GM19395 (cell line): Measurements from ENCODE around the gene CD6.

Experiments
- ATAC-seq: cut with Tn5 transposase; IDR thresholded peaks from one replicate; pipeline ENCODE4 v1.9.1; 2021; ENCODE audit warnings: mild to moderate bottlenecking, moderate library complexity; ENCODE audit not compliant: unreplicated experiment

The CD6 gene

GRCh38 chr11:60971520-60971919, at the start of gene CD6:
CD6 (plus strand) TSS chr11:60971680; CDS start chr11:60971866, 186 bp downstream.
- ATAC-seq: no peak

- ATAC-seq: no peak
These were observed 49.6 kb upstream of the CD6 start for GRCh38 chr11:60921777-60922335.

GRCh38 chr11:60922906-60923305, 48.6 kb upstream of the CD6 start:
- no peak for ATAC-seq

- no peak for ATAC-seq
These were observed 48.2 kb upstream of the CD6 start for GRCh38 chr11:60923326-60923725.

GRCh38 chr11:60923800-60924109, 47.7 kb upstream of the CD6 start:
- no peak for ATAC-seq

- ATAC-seq: peak; percentile 55
These were observed 47.2 kb upstream of the CD6 start, which contains the start of gene TMEM132A for GRCh38 chr11:60924110-60924905. TMEM132A (plus strand) TSS chr11:60924460; CDS start chr11:60924634, 174 bp downstream.

GRCh38 chr11:60924906-60925853, 46.3 kb upstream of the CD6 start:
- ATAC-seq: no peak

GRCh38 chr11:60925868-60926267, 45.6 kb upstream of the CD6 start:
- ATAC-seq: no peak

DNA sequence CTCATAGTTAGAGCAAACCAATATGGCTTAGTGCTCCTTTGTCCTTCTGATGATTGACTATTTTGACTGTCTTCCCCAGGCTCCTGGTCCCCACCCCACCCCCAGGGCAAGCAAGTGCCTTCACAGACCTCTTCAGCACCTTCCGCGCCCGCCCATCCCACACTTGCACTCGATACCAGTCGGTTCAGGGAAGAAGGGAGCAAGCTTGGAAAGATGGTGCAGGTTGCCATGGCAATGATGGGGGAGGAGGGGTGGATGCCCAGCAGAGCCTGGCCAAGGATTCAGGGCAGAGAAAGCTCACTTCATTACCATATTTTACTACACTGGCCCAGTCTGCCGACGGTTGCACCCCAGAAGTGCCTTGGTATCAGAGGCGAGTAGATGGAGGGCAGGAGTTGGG, 45.0 kb upstream of the CD6 start:
- no peak for ATAC-seq

DNA sequence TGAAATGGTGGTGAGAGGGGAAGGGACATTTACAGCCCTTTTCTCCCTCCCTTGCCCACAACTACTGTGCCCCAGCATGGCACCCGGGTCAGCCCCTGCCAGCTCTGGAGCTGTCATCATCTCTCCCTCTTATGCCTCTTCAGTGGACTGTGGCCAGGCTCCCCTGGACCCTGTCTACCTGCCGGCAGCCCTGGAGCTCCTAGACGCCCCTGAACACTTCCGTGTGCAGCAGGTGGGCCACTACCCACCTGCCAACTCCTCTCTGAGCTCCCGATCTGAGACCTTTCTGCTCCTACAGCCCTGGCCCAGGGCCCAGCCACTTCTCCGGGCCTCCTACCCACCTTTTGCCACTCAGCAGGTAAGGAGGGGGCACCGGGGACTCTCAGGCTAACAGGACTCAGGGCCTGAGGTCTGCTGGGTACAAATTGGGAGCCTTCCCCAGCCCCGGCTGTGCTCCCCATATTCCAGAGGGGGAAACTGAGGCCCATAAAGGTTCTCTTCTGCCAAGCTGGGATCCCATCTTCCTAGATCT, 44.4 kb upstream of the CD6 start:
- no peak for ATAC-seq

- ATAC-seq: no peak
These were observed 43.9 kb upstream of the CD6 start for GRCh38 chr11:60927600-60927999.

DNA sequence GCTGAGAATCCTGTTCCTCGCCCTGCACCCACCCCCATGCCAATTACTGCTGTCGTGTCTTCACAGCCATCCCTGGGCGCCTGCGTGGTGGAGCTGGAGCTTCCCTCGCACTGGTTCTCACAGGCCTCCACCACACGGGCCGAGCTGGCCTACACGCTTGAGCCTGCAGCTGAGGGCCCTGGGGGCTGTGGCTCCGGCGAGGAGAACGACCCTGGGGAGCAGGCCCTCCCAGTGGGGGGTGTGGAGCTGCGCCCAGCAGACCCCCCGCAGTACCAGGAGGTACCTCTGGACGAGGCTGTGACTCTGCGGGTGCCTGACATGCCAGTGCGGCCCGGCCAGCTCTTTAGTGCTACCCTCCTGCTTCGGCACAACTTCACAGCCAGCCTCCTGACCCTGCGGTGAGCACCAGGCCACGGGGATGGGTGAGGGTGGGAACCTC, 42.9 kb upstream of the CD6 start:
- no peak for ATAC-seq

DNA sequence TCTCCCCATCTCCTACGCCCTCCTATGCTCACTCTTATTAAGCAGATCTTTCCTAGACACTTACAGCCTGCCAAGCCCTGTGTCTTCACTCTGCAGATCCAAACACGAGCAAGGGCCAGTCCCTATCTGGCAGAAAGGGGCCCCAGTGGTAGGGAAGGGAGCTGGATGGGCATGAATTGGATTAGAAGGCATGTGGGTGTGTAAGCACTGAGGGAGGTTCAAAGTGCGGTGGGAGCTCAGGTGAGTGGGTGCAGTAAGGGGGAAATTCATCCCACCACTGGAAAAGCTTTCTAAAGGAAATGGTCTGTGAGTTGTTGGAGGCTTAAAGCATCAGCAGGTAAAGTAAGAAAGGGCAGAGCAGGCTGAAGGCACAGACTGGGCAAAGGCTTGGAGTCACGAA, 41.7 kb upstream of the CD6 start:
- no peak for ATAC-seq

DNA sequence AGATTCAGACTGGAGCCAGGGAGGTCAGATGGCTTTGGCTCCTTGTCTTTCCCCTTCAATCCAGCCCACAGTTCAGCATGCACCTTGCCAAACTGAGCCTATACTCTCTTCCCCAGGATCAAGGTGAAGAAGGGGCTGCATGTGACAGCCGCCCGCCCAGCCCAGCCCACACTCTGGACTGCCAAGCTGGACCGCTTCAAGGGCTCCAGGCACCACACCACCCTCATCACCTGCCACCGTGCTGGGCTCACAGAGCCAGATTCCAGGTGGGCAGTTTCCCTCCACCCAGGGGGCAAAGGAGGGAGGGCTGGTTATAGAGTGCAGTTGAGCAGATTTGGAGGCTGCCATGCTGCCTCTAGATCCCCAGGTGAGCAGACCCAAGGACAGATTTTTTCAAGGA, 41.1 kb upstream of the CD6 start:
- no peak for ATAC-seq

DNA sequence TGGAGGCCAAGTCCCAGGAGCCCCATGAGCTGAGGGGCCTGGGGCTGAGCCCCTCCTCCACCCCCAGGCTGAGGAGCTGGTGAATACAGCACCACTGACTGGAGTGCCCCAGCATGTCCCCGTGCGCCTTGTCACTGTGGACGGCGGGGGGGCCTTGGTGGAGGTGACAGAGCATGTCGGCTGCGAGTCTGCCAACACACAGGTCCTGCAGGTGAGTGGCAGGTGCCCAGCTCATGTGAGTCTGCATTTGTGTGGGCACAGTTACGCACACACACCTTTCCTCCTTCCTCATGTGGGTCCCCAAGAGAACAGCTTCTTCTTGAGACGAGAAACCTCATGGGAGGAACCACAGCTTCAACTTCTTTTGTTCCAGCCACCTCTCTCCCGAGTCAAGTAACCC, 39.6 kb upstream of the CD6 start:
- no peak for ATAC-seq

GRCh38 chr11:60932605-60933356, 38.7 kb upstream of the CD6 start:
- ATAC-seq: no peak

GRCh38 chr11:60933416-60934123, 37.9 kb upstream of the CD6 start:
- no peak for ATAC-seq

- no peak for ATAC-seq
These were observed 37.2 kb upstream of the CD6 start for GRCh38 chr11:60934124-60934789.

- no peak for ATAC-seq
These were observed 36.5 kb upstream of the CD6 start for GRCh38 chr11:60934790-60935605.
